ENCODE measurements around the gene DSG2.
A peak's percentile ranks its signal among the peaks of the same experiment; 100 is the strongest.

DSG2 gene

GRCh38 chr18:31555971-31556747 lies 58.2 kb downstream of the DSG2 start:
- DNase-seq (ENCODE audit: low read depth in 2 of 3, low spot score in 1 of 3), result peak; percentile 4 to 63 (median 8)

GRCh38 chr18:31557446-31557845 lies 59.5 kb downstream of the DSG2 start:
- no peak for DNase-seq (ENCODE audit: low read depth in 2 of 3, low spot score in 1 of 3)

GRCh38 chr18:31558567-31558966 lies 60.6 kb downstream of the DSG2 start:
- no peak for DNase-seq (ENCODE audit: low read depth in 2 of 3, low spot score in 1 of 3)

GRCh38 chr18:31562726-31563125 lies 64.7 kb downstream of the DSG2 start:
- DNase-seq (ENCODE audit: low read depth in 2 of 3, low spot score in 1 of 3), result no peak

GRCh38 chr18:31563778-31564177 lies 65.8 kb downstream of the DSG2 start:
- no peak for DNase-seq (ENCODE audit: low read depth in 2 of 3, low spot score in 1 of 3)

GRCh38 chr18:31565345-31565744 lies 67.4 kb downstream of the DSG2 start:
- no peak for DNase-seq (ENCODE audit: low read depth in 2 of 3, low spot score in 1 of 3)

GRCh38 chr18:31565782-31566512 lies 68.0 kb downstream of the DSG2 start:
- DNase-seq (ENCODE audit: low read depth in 2 of 3, low spot score in 1 of 3), result no peak

- no peak for DNase-seq (ENCODE audit: low read depth in 2 of 3, low spot score in 1 of 3)
Measured at GRCh38 chr18:31566576-31567306, 68.8 kb downstream of the DSG2 start.

- DNase-seq (ENCODE audit: low read depth in 2 of 3, low spot score in 1 of 3), result no peak
Measured at GRCh38 chr18:31572368-31572767, 74.4 kb downstream of the DSG2 start.

GRCh38 chr18:31573051-31573450 lies 75.1 kb downstream of the DSG2 start:
- no peak for DNase-seq (ENCODE audit: low read depth in 2 of 3, low spot score in 1 of 3)

GRCh38 chr18:31574359-31574758 lies 76.4 kb downstream of the DSG2 start:
- no peak for DNase-seq (ENCODE audit: low read depth in 2 of 3, low spot score in 1 of 3)

- DNase-seq (ENCODE audit: low read depth in 2 of 3, low spot score in 1 of 3), result no peak
Measured at GRCh38 chr18:31575515-31576257, 77.7 kb downstream of the DSG2 start.

GRCh38 chr18:31576670-31577069 lies 78.7 kb downstream of the DSG2 start:
- no peak for DNase-seq (ENCODE audit: low read depth in 2 of 3, low spot score in 1 of 3)

GRCh38 chr18:31577195-31577594 lies 79.2 kb downstream of the DSG2 start:
- DNase-seq (ENCODE audit: low read depth in 2 of 3, low spot score in 1 of 3), result no peak

GRCh38 chr18:31578126-31578525 lies 80.1 kb downstream of the DSG2 start:
- no peak for DNase-seq (ENCODE audit: low read depth in 2 of 3, low spot score in 1 of 3)

- no peak for DNase-seq (ENCODE audit: low read depth in 2 of 3, low spot score in 1 of 3)
Measured at GRCh38 chr18:31579375-31579774, 81.4 kb downstream of the DSG2 start.

- no peak for DNase-seq (ENCODE audit: low read depth in 2 of 3, low spot score in 1 of 3)
Measured at GRCh38 chr18:31581498-31582197, 83.7 kb downstream of the DSG2 start.

GRCh38 chr18:31583185-31583854 lies 85.3 kb downstream of the DSG2 start:
- DNase-seq (ENCODE audit: low read depth in 2 of 3, low spot score in 1 of 3), result no peak

- no peak for DNase-seq (ENCODE audit: low read depth in 2 of 3, low spot score in 1 of 3)
Measured at GRCh38 chr18:31585991-31586390, 88.0 kb downstream of the DSG2 start.

- no peak for DNase-seq (ENCODE audit: low read depth in 2 of 3, low spot score in 1 of 3)
Measured at GRCh38 chr18:31586616-31587015, 88.6 kb downstream of the DSG2 start.

All from stimulated activated CD4-positive, alpha-beta T cell treated with anti-CD3 and anti-CD28 coated beads, Interleukin-12 subunit alpha, Interleukin-12 subunit beta, amount 100 ng/mL, for 48 hours (primary cell).